Mucosa of gallbladder (tissue), 1 donor: ENCODE measurements around the gene PPP1CC. TPM values are rescaled to one million over a fixed set of nuclear protein-coding genes. Genes with fewer than 3 reads are reported as not detected.

Source experiments
- DNase-seq: peaks from one replicate; pipeline ENCODE4 v3.0.0-alpha.2; 2020; ENCODE audit warnings: low spot score
- total RNA-seq: library from RNA; stranded (reverse); gene quantifications from one replicate; pipeline ENCODE4 v1.2.1, GENCODE V29; 2021
- donor health status: DM: no; HTN: no; CAD: no.

PPP1CC gene
- total RNA-seq, 1 donor from 2014 or later = 101 TPM

- no peak for DNase-seq
Observed at GRCh38 chr12:110687396-110688169, 55.1 kb downstream of the PPP1CC start.

GRCh38 chr12:110686294-110686903, 56.3 kb downstream of the PPP1CC start:
- no peak for DNase-seq

GRCh38 chr12:110684312-110684836, 58.3 kb downstream of the PPP1CC start:
- no peak for DNase-seq

- DNase-seq = no peak
Observed at GRCh38 chr12:110683888-110684287, 58.8 kb downstream of the PPP1CC start.

- no peak for DNase-seq
Observed at GRCh38 chr12:110680032-110680431, 62.7 kb downstream of the PPP1CC start.

- no peak for DNase-seq
Observed at GRCh38 chr12:110679201-110679600, 63.5 kb downstream of the PPP1CC start.

GRCh38 chr12:110677982-110678381, 64.7 kb downstream of the PPP1CC start:
- no peak for DNase-seq

- DNase-seq = no peak
Observed at GRCh38 chr12:110677206-110677911, 65.3 kb downstream of the PPP1CC start.

- no peak for DNase-seq
Observed at GRCh38 chr12:110676171-110676570, 66.5 kb downstream of the PPP1CC start.

- no peak for DNase-seq
Observed at GRCh38 chr12:110670161-110670701, 72.5 kb downstream of the PPP1CC start.

Other genes with a start within 250 kb of the PPP1CC start
- 85.6 TPM for gene VPS29, start 240.8 kb downstream of the PPP1CC start, total RNA-seq
- 0.35 TPM for gene RAD9B, start 240.6 kb downstream of the PPP1CC start, total RNA-seq
- gene PPTC7, start 159.6 kb downstream of the PPP1CC start, total RNA-seq = 18.2 TPM
- gene TCTN1, start 128.8 kb downstream of the PPP1CC start, total RNA-seq = 61.5 TPM
- 7.1 TPM for gene HVCN1, start 53.8 kb downstream of the PPP1CC start, total RNA-seq
- not detected for gene CCDC63, start 104.1 kb upstream of the PPP1CC start, total RNA-seq
- gene MYL2, start 177.7 kb upstream of the PPP1CC start, total RNA-seq = not detected